GM12878 (cell line): Measurements from ENCODE around the gene TNFRSF8.

Experiments
- CHD1 ChIP-seq: IDR thresholded peaks from 2 replicates; pipeline ENCODE4 v1.6.1; 2012; ENCODE audit warnings: low read depth, low read length, improper control_type of control experiment
- EGR1 ChIP-seq, 2 experiments: IDR thresholded peaks; 1 replicate in 1 of 2; 2 replicates in 1 of 2; pipeline ENCODE4 v1.6.1; 2011 to 2012; ENCODE audit warnings: low read depth in 2 of 2, low read length in 2 of 2, borderline replicate concordance in 1 of 2, mild to moderate bottlenecking in 1 of 2, moderate library complexity in 1 of 2
- FOXM1 ChIP-seq: IDR thresholded peaks from 2 replicates; pipeline ENCODE4 v1.6.1; 2012; ENCODE audit warnings: low read depth, mild to moderate bottlenecking, inconsistent platforms, low read length, moderate library complexity
- KAT2A ChIP-seq: conservative IDR thresholded peaks from 2 replicates; pipeline ENCODE4 v1.6.1; 2011; ENCODE audit warnings: low read depth, low read length; ENCODE audit not compliant: control insufficient read depth
- NFYB ChIP-seq: IDR thresholded peaks from 2 replicates; pipeline ENCODE4 v1.6.1; 2011; ENCODE audit warnings: low read depth, mild to moderate bottlenecking, low read length, improper control_type of control experiment, moderate library complexity; ENCODE audit not compliant: insufficient read depth
- POLR2A ChIP-seq: IDR thresholded peaks from 2 replicates; pipeline ENCODE4 v1.6.1; 2011; ENCODE audit warnings: low read depth, mild to moderate bottlenecking, low read length
- TCF12 ChIP-seq: IDR thresholded peaks from 2 replicates; pipeline ENCODE4 v1.6.1; 2011; ENCODE audit warnings: low read depth, mild to moderate bottlenecking, low read length
- TF ChIP-seq, protein P1 (sequence below), 3 experiments: IDR thresholded peaks in 2 of 3; conservative IDR thresholded peaks in 1 of 3; 2 replicates each; pipeline ENCODE4 v1.5.1; 2011; ENCODE audit warnings: low read depth in 3 of 3, low read length in 3 of 3, mild to moderate bottlenecking in 3 of 3, control low read depth in 2 of 3, moderate library complexity in 2 of 3, inconsistent platforms in 1 of 3, mixed read lengths in 1 of 3; ENCODE audit not compliant: control insufficient read depth in 2 of 3, insufficient read depth in 1 of 3; ENCODE audit errors: extremely low read depth in 1 of 3

DNA sequence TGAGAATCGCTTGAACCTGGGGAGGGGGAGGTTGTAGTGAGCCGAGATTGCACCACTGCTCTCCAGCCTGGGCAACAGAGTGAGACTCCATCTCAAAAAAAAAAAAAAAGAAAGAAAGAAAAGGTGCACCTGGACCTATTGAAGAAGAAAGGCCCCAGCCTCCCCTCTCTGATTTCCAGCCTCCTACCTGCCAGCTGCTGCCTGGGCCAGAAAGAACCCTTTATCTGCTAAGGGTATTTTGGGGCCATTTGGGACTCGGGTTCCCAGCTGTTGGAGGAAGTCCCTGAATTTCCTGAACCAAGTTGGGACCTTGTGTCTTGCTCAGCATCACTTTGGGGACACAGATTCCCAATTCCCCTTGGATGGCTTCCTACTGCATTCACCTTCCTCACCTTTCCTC, 3.9 kb upstream of the TNFRSF8 start:
- TF ChIP-seq KAT2A (no peak), FOXM1 (no peak), TCF12 (peak; percentile 57; the same call in 1 of the 2 replicates), EGR1 (IDR thresholded peaks at IDR 0.05; ENCODE audit: borderline replicate concordance in 1 of 2, low read depth in 2 of 2, low read length in 2 of 2) (no peak), CHD1 (no peak), POLR2A (no peak), NFYB (no peak)
- TF ChIP-seq, protein P1, sequence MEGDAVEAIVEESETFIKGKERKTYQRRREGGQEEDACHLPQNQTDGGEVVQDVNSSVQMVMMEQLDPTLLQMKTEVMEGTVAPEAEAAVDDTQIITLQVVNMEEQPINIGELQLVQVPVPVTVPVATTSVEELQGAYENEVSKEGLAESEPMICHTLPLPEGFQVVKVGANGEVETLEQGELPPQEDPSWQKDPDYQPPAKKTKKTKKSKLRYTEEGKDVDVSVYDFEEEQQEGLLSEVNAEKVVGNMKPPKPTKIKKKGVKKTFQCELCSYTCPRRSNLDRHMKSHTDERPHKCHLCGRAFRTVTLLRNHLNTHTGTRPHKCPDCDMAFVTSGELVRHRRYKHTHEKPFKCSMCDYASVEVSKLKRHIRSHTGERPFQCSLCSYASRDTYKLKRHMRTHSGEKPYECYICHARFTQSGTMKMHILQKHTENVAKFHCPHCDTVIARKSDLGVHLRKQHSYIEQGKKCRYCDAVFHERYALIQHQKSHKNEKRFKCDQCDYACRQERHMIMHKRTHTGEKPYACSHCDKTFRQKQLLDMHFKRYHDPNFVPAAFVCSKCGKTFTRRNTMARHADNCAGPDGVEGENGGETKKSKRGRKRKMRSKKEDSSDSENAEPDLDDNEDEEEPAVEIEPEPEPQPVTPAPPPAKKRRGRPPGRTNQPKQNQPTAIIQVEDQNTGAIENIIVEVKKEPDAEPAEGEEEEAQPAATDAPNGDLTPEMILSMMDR (IDR thresholded peaks at IDR 0.05 in 2 of 3, conservative IDR thresholded peaks at IDR 0.05 in 1 of 3; ENCODE audit: control insufficient read depth in 2 of 3, extremely low read depth in 1 of 3, insufficient read depth in 1 of 3, low read depth in 3 of 3, low read length in 3 of 3), result no peak
